Upper lobe of right lung (tissue), 1 donor: ENCODE data around the gene ARSB. TPM values are rescaled to one million over a fixed set of nuclear protein-coding genes. Genes with fewer than 3 reads are reported as not detected.

Experiments used
- ATAC-seq: fragments of 200-7000 bp; cut with Tn5 transposase; one replicate; pipeline ENCODE4 v1.9.1; 2020; ENCODE audit warnings: mild to moderate bottlenecking, moderate library complexity
- DNase-seq: peaks from one replicate; pipeline ENCODE4 v3.0.0-alpha.2; 2020
- H3K27ac ChIP-seq: fragments of 200-600 bp; one replicate; pipeline ENCODE4 v1.8.0; 2022
- H3K27me3 ChIP-seq: fragments of 200-600 bp; one replicate; pipeline ENCODE4 v1.8.0; 2022; ENCODE audit warnings: mild to moderate bottlenecking
- H3K36me3 ChIP-seq: fragments of 200-600 bp; one replicate; pipeline ENCODE4 v1.8.0; 2022
- H3K4me1 ChIP-seq: fragments of 200-600 bp; one replicate; pipeline ENCODE4 v1.8.0; 2022
- H3K4me3 ChIP-seq: fragments of 200-600 bp; one replicate; pipeline ENCODE4 v1.8.0; 2022; ENCODE audit warnings: mild to moderate bottlenecking
- H3K9me3 ChIP-seq: fragments of 200-600 bp; one replicate; pipeline ENCODE4 v1.8.0; 2022
- intact Hi-C: fragments of 100-400 bp; cut with DNase I; formaldehyde crosslinking; loops from one replicate; pipeline ENCODE4 v1.11.0; 2022
- total RNA-seq: library from RNA; stranded (reverse); fragmentation: NEBNext Ultra II Directional; extraction: Animal tissue kit (Norgen Biotek cat#: 25700); gene quantifications from one replicate; pipeline ENCODE4 v1.2.1, GENCODE V29; 2021
- TF ChIP-seq, protein P1 (sequence below): fragments of 200-600 bp; IDR thresholded peaks from one replicate; pipeline ENCODE4 v1.8.0; 2022; ENCODE audit warnings: antibody characterized with exemption
- donor health status: DM: no; HTN: yes; CAD: no; lungs with severe emphysema.

The ARSB gene
- total RNA-seq, 1 donor from 2014 or later, result 15.8 TPM

DNA sequence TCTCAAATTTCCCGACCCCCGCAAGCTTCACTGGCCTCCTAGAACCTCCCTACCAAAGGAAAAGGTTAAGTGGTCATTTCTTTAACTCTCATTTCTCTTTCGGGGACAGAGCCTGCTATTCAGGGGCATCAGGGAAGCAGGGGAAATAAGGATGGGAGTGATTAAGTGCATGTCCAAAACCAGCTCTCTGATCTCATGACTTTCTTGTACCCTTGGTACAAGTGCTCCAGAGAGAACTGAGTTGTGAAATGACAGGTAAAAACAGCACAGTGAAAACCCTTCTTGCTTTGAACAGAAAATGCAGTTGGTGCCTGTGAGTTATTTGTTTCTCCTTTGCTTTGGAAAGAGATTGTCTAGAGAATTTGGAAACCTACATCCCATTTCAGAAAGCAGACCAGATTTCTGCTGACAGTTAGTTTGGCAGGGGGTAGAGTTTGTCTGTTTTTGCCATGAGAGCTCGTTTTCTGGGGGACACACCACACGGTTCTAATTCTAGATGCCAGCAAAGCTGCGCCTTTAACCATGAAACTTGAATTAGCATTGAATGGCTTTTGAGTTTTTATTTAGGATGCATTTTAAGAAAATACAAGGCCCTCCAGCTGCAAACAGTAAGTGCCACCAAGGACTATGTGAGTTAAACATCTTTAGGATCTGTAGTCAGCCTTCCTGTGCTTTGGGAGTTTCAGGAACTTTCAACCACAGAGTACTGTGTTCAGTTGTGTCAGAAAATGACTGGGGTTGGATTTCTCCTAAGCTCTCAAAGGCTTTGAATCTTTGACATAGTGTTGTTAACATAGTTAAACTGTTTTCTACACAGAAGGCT lies 174.8 kb downstream of the ARSB start:
- intact Hi-C loops, result no loop called here
- TF ChIP-seq, protein P1, sequence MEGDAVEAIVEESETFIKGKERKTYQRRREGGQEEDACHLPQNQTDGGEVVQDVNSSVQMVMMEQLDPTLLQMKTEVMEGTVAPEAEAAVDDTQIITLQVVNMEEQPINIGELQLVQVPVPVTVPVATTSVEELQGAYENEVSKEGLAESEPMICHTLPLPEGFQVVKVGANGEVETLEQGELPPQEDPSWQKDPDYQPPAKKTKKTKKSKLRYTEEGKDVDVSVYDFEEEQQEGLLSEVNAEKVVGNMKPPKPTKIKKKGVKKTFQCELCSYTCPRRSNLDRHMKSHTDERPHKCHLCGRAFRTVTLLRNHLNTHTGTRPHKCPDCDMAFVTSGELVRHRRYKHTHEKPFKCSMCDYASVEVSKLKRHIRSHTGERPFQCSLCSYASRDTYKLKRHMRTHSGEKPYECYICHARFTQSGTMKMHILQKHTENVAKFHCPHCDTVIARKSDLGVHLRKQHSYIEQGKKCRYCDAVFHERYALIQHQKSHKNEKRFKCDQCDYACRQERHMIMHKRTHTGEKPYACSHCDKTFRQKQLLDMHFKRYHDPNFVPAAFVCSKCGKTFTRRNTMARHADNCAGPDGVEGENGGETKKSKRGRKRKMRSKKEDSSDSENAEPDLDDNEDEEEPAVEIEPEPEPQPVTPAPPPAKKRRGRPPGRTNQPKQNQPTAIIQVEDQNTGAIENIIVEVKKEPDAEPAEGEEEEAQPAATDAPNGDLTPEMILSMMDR, result no peak
- Histone ChIP-seq H3K4me3 (no peak overlapping the region), H3K36me3 (no peaks in the 10 kb centered on the region), H3K27me3 (no peaks in the 10 kb centered on the region), H3K27ac (no peak overlapping the region), H3K9me3 (no peaks in the 10 kb centered on the region), H3K4me1 (peaks cover 3% of the 10 kb centered on the region)
- ATAC-seq (no peak), DNase-seq (no peak)

DNA sequence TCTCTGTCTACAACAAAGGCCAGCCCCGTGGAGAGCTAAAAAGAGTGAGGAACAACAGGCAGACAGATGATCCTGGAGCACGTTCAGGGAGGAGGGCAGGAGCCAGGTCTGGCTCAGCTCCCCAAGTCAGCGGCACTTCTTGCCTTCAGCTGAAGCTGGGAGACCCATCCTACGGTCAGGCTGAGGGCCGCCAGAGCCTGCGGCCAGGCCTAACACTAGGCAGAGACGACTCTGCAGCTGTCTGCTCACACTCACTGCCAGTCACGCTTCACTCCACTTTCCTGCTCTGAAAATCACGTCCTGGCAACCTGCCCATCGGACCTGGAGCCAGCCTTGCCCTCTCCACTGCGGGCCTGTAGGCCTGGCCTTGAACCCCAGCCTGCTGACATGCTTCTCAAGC lies 175.7 kb downstream of the ARSB start:
- DNase-seq (no peak), ATAC-seq (no peak)
- TF ChIP-seq, protein P1, result no peak
- no peak overlapping the region for H3K27ac ChIP-seq
- H3K4me3 ChIP-seq, result no peak overlapping the region
- peaks cover 3% of the 10 kb centered on the region for H3K4me1 ChIP-seq
- intact Hi-C loops, result no loop called here
- H3K9me3 ChIP-seq, result no peaks in the 10 kb centered on the region
- H3K36me3 ChIP-seq, result no peaks in the 10 kb centered on the region
- no peaks in the 10 kb centered on the region for H3K27me3 ChIP-seq

DNA sequence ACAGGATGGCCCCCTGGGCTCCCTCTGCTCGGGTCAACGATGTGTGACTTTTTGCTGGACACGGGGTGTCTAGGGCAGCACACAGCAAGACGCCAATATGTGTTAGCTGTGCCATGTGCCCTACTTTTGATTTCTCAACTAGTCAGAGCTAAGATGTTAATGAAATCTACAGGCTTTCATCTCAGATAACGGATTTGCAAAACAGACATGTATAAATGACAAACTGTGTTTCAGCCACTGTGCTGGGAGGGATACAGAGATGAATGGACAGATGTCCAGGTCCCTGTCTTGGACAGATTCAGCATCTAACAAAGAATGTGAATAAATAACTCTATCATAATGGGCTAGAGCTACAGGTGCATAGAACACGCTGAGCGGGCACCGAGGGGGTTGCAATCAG lies 176.3 kb downstream of the ARSB start:
- Histone ChIP-seq H3K4me3 (no peak overlapping the region), H3K4me1 (peaks cover 3% of the 10 kb centered on the region), H3K27me3 (no peaks in the 10 kb centered on the region), H3K36me3 (no peaks in the 10 kb centered on the region), H3K9me3 (no peaks in the 10 kb centered on the region), H3K27ac (no peak overlapping the region)
- ATAC-seq (no peak), DNase-seq (no peak)
- intact Hi-C loops, result no loop called here
- TF ChIP-seq, protein P1, result no peak

DNA sequence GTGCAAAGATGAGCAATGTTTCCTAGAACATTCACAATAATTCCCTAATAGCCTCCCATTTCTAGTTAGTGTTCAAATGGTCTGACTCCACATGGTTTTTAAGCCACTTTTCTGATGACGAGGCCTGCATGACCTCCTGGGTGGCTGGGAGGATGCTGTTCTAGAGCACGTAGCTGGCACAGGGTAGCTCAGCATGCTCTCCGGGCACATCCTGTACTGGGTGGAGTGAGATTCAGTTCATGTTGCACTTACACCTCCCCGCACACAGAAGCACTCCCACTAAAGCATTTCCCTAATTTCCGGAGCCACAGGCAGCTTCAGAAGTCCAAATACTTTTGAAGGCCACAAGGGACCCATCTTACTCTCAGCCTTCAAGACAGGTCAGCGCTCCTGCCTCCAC lies 176.7 kb downstream of the ARSB start:
- H3K36me3 ChIP-seq, result no peaks in the 10 kb centered on the region
- no peak overlapping the region for H3K4me3 ChIP-seq
- intact Hi-C loops, result no loop called here
- ATAC-seq (peak; percentile 23), DNase-seq (no peak)
- H3K27ac ChIP-seq, result no peak overlapping the region
- TF ChIP-seq, protein P1, result no peak
- no peaks in the 10 kb centered on the region for H3K27me3 ChIP-seq
- no peaks in the 10 kb centered on the region for H3K9me3 ChIP-seq
- H3K4me1 ChIP-seq, result peaks cover 3% of the 10 kb centered on the region

DNA sequence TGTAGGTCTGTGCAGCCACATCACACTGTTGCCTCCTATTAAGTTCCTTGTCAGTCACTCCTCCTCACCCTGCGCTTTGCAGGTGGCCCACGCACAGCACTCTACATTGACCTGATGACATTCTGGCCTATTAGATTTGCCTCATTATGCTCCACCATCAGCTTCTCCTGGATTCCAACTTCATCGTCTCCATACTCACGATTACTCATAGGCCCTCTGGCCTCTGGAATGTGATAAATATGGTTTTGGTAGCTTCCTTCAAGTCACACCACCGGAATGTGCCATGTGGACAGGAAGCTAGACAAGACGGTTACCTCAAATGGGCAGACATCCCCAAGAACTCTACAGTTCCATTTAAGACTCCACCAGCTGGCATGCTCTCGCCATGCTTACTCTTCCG lies 178.6 kb downstream of the ARSB start:
- TF ChIP-seq, protein P1, result no peak
- intact Hi-C loops, result no loop called here
- no peaks in the 10 kb centered on the region for H3K36me3 ChIP-seq
- no peak overlapping the region for H3K27ac ChIP-seq
- H3K4me3 ChIP-seq, result no peak overlapping the region
- ATAC-seq (no peak), DNase-seq (no peak)
- no peaks in the 10 kb centered on the region for H3K27me3 ChIP-seq
- H3K9me3 ChIP-seq, result no peaks in the 10 kb centered on the region
- peaks cover 3% of the 10 kb centered on the region for H3K4me1 ChIP-seq
